Hepatocyte (in vitro differentiated cells): ENCODE data around the gene SART1. TPM values are rescaled to one million over a fixed set of nuclear protein-coding genes. Genes with fewer than 3 reads are reported as not detected.

ENCODE experiments used
- polyA plus RNA-seq: library from polyadenylated mRNA; unstranded; fragments of >200 nt; fragmentation: Nextera tagmentation; extraction: Ambion mirVana; gene quantifications from 2 replicates; pipeline ENCODE4 v1.2.1, GENCODE V29; 2016
- total RNA-seq: library from RNA; depleted of rRNA; stranded (reverse); fragments of >200 nt; gene quantifications from 2 replicates; pipeline ENCODE4 v1.2.3, GENCODE V29; 2014

Gene SART1
- total and polyA plus RNA-seq, 2 experiments from 2014 or later = 32.5 to 34.1 TPM

Other genes with a start within 250 kb of the SART1 start
- 36.1 and 41.7 TPM in 2 replicates for gene KAT5, start 249.5 kb upstream of the SART1 start, total RNA-seq
- 53.1 and 77.2 TPM in 2 replicates for gene KAT5, start 249.5 kb upstream of the SART1 start, polyA plus RNA-seq
- gene RNASEH2C, start 240.9 kb upstream of the SART1 start, total RNA-seq = 26.4 and 44.4 TPM in 2 replicates
- 68.6 and 78.7 TPM in 2 replicates for gene RNASEH2C, start 240.9 kb upstream of the SART1 start, polyA plus RNA-seq
- 19.5 and 20.9 TPM in 2 replicates for gene AP5B1, start 180.8 kb upstream of the SART1 start, total RNA-seq
- 24.8 and 27.1 TPM in 2 replicates for gene AP5B1, start 180.8 kb upstream of the SART1 start, polyA plus RNA-seq
- gene OVOL1, start 174.7 kb upstream of the SART1 start, total RNA-seq = 26.0 and 26.3 TPM in 2 replicates
- 20.6 and 20.8 TPM in 2 replicates for gene OVOL1, start 174.7 kb upstream of the SART1 start, polyA plus RNA-seq
- gene SNX32, start 127.8 kb upstream of the SART1 start, total RNA-seq = 2.3 and 2.9 TPM in 2 replicates
- gene SNX32, start 127.8 kb upstream of the SART1 start, polyA plus RNA-seq = 5.1 and 6.0 TPM in 2 replicates
- gene CFL1, start 103.6 kb upstream of the SART1 start, total RNA-seq = 720 and 758 TPM in 2 replicates
- 1,698 and 1,708 TPM in 2 replicates for gene CFL1, start 103.6 kb upstream of the SART1 start, polyA plus RNA-seq
- 22.3 and 23.8 TPM in 2 replicates for gene MUS81, start 101.3 kb upstream of the SART1 start, total RNA-seq
- 47.0 and 51.7 TPM in 2 replicates for gene MUS81, start 101.3 kb upstream of the SART1 start, polyA plus RNA-seq
- gene EFEMP2, start 88.9 kb upstream of the SART1 start, total RNA-seq = 65.2 and 69.7 TPM in 2 replicates
- 197 and 230 TPM in 2 replicates for gene EFEMP2, start 88.9 kb upstream of the SART1 start, polyA plus RNA-seq
- gene CTSW, start 81.9 kb upstream of the SART1 start, total RNA-seq = not detected in 2 replicates
- 0.15 and 0.56 TPM in 2 replicates for gene CTSW, start 81.9 kb upstream of the SART1 start, polyA plus RNA-seq
- 72.6 and 74.9 TPM in 2 replicates for gene FIBP, start 73.3 kb upstream of the SART1 start, total RNA-seq
- gene FIBP, start 73.3 kb upstream of the SART1 start, polyA plus RNA-seq = 93.6 and 101 TPM in 2 replicates
- gene CCDC85B, start 71.1 kb upstream of the SART1 start, total RNA-seq = 15.1 and 21.5 TPM in 2 replicates
- 38.2 and 41.6 TPM in 2 replicates for gene CCDC85B, start 71.1 kb upstream of the SART1 start, polyA plus RNA-seq
- 4.5 and 4.7 TPM in 2 replicates for gene FOSL1, start 61.3 kb upstream of the SART1 start, total RNA-seq
- 16.5 and 20.1 TPM in 2 replicates for gene FOSL1, start 61.3 kb upstream of the SART1 start, polyA plus RNA-seq
- gene C11orf68, start 42.7 kb upstream of the SART1 start, total RNA-seq = 20.8 and 26.3 TPM in 2 replicates
- gene C11orf68, start 42.7 kb upstream of the SART1 start, polyA plus RNA-seq = 53.2 and 59.3 TPM in 2 replicates
- gene DRAP1, start 42.3 kb upstream of the SART1 start, total RNA-seq = 59.1 and 65.3 TPM in 2 replicates
- gene DRAP1, start 42.3 kb upstream of the SART1 start, polyA plus RNA-seq = 158 and 173 TPM in 2 replicates
- gene TSGA10IP, start 16.3 kb upstream of the SART1 start, total RNA-seq = not detected in 2 replicates
- gene TSGA10IP, start 16.3 kb upstream of the SART1 start, polyA plus RNA-seq = not detected in 2 replicates
- 25.6 and 27.0 TPM in 2 replicates for gene EIF1AD, start 40.4 kb downstream of the SART1 start, total RNA-seq
- gene EIF1AD, start 40.4 kb downstream of the SART1 start, polyA plus RNA-seq = 19.4 and 24.8 TPM in 2 replicates
- gene BANF1, start 40.8 kb downstream of the SART1 start, total RNA-seq = 22.8 and 37.8 TPM in 2 replicates
- 197 and 215 TPM in 2 replicates for gene BANF1, start 40.8 kb downstream of the SART1 start, polyA plus RNA-seq
- gene CST6, start 50.3 kb downstream of the SART1 start, total RNA-seq = 3.0 and 4.4 TPM in 2 replicates
- gene CST6, start 50.3 kb downstream of the SART1 start, polyA plus RNA-seq = 9.4 and 17.6 TPM in 2 replicates
- gene CATSPER1, start 64.7 kb downstream of the SART1 start, total RNA-seq = not detected in 2 replicates
- not detected in 2 replicates for gene CATSPER1, start 64.7 kb downstream of the SART1 start, polyA plus RNA-seq
- 0.68 and 0.80 TPM in 2 replicates for gene GAL3ST3, start 87.4 kb downstream of the SART1 start, total RNA-seq
- gene GAL3ST3, start 87.4 kb downstream of the SART1 start, polyA plus RNA-seq = 1.1 and 2.6 TPM in 2 replicates
- gene SF3B2, start 90.6 kb downstream of the SART1 start, total RNA-seq = 109 and 120 TPM in 2 replicates
- gene SF3B2, start 90.6 kb downstream of the SART1 start, polyA plus RNA-seq = 155 and 170 TPM in 2 replicates
- 23.5 and 28.2 TPM in 2 replicates for gene PACS1, start 108.5 kb downstream of the SART1 start, total RNA-seq
- gene PACS1, start 108.5 kb downstream of the SART1 start, polyA plus RNA-seq = 70.1 and 71.5 TPM in 2 replicates